PFSK-1 (cell line): ENCODE data around the gene ANKRD61.

Experiments used
- POLR2AphosphoS5 ChIP-seq: IDR thresholded peaks from 2 replicates; pipeline ENCODE4 v1.6.1; 2012; ENCODE audit warnings: low read depth, mild to moderate bottlenecking, control low read depth, low read length, moderate library complexity
- TAF1 ChIP-seq: IDR thresholded peaks from 2 replicates; pipeline ENCODE4 v1.6.1; 2012; ENCODE audit warnings: low read length, control low read depth, borderline replicate concordance; ENCODE audit not compliant: insufficient read depth

DNA sequence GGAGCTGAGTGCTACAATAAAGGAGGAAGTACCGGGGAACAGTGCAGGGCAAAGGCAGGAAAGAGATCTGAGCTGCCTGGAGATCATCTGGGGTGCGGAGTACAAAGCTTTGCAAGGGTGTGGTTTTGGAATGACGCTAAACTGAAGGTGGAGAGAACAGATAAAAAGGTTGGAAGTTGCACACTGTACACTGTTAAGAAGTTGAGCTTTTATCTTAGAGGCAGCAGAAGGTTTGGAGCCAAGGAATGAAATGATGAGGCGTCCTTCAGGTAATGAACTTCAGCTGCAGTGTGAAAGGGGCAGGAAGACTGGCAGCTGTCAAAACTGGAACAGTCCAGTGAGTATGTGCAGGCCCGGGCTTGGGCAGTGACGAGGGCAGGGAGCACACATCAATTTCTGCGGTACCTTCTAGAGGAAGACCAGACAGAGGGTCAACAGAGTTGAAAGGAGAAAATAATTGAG lies 7.2 kb upstream of the ANKRD61 start:
- TF ChIP-seq POLR2AphosphoS5: no peak
- TF ChIP-seq TAF1: no peak
